C4-2B (cell line): ENCODE measurements around the gene BAG3.

Source experiments
- ZFX ChIP-seq: fragments of 450-650 bp; IDR thresholded peaks from 2 replicates; pipeline ENCODE4 v1.6.1; 2017
- TF ChIP-seq, protein P1 (sequence below): fragments of 450-650 bp; conservative IDR thresholded peaks from 2 replicates; pipeline ENCODE4 v1.5.1; 2017; ENCODE audit warnings: mild to moderate bottlenecking

- TF ChIP-seq, protein P1, sequence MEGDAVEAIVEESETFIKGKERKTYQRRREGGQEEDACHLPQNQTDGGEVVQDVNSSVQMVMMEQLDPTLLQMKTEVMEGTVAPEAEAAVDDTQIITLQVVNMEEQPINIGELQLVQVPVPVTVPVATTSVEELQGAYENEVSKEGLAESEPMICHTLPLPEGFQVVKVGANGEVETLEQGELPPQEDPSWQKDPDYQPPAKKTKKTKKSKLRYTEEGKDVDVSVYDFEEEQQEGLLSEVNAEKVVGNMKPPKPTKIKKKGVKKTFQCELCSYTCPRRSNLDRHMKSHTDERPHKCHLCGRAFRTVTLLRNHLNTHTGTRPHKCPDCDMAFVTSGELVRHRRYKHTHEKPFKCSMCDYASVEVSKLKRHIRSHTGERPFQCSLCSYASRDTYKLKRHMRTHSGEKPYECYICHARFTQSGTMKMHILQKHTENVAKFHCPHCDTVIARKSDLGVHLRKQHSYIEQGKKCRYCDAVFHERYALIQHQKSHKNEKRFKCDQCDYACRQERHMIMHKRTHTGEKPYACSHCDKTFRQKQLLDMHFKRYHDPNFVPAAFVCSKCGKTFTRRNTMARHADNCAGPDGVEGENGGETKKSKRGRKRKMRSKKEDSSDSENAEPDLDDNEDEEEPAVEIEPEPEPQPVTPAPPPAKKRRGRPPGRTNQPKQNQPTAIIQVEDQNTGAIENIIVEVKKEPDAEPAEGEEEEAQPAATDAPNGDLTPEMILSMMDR: no peak
- TF ChIP-seq ZFX: no peak
These were observed 72.0 kb downstream of the BAG3 start for GRCh38 chr10:119723161-119723560.
